Neural crest cell (in vitro differentiated cells): Measurements from ENCODE around the gene SRSF11. TPM values are rescaled to one million over a fixed set of nuclear protein-coding genes. Genes with fewer than 3 reads are reported as not detected.
A peak's percentile ranks its signal among the peaks of the same experiment; 100 is the strongest.

Source experiments
- DNase-seq: peaks from one replicate; pipeline ENCODE4 v3.0.0; 2021; ENCODE audit warnings: low read depth, mixed read lengths, low spot score
- H3K27ac Mint-ChIP-seq: one replicate; pipeline ENCODE4 v1.8.0; 2021; ENCODE audit warnings: mild to moderate bottlenecking, mixed read lengths; ENCODE audit not compliant: unreplicated experiment
- H3K27me3 Mint-ChIP-seq: 2 replicates; pipeline ENCODE4 v1.8.0; 2021; ENCODE audit warnings: low read depth, mild to moderate bottlenecking, mixed read lengths
- H3K36me3 Mint-ChIP-seq: 2 replicates; pipeline ENCODE4 v1.8.0; 2021; ENCODE audit warnings: low read depth, mild to moderate bottlenecking, mixed read lengths
- H3K4me1 Mint-ChIP-seq: 2 replicates; pipeline ENCODE4 v1.8.0; 2021; ENCODE audit warnings: mixed read lengths
- H3K4me3 Mint-ChIP-seq: one replicate; pipeline ENCODE4 v1.8.0; 2021; ENCODE audit warnings: mild to moderate bottlenecking, mixed read lengths
- H3K9me3 Mint-ChIP-seq: 2 replicates; pipeline ENCODE4 v1.8.0; 2021; ENCODE audit warnings: mixed read lengths
- total RNA-seq: library from RNA; stranded (reverse); gene quantifications from 2 replicates; pipeline ENCODE4 v1.2.1, GENCODE V29; 2021
- TF ChIP-seq, protein P1 (sequence below): fragments of 200-600 bp; sonication (generic); conservative IDR thresholded peaks from 2 replicates; pipeline ENCODE4 v1.5.0; 2021; ENCODE audit warnings: antibody characterized with exemption, mild to moderate bottlenecking

The SRSF11 gene
- total RNA-seq, 1 donor from 2014 or later: 244 TPM

DNA sequence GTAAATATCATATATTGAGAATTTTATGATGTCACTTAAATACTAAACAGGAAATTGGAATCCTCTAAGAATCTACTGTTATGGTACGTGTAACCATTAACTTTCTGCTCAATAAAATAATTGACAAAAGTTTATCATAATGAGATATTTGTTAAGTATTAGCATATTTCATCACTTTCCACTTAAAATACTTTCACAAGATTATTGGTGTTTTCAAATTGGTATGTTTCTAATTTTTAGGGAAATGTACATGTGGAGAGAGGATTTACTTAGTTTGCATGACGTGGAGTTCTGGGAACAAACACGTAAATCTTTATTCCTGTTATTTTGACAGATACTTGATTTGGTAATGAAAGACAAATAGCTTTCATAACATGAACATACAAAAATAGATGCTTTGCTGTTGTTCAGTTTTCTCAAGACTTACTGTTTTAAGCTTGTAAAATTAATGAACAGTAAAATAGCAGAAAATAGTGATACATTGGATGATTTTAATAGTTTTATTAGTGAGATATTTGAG, 1.6 kb downstream of the SRSF11 start:
- Mint-ChIP-seq H3K27me3 (no peaks in the 10 kb centered on the region), H3K9me3 (no peaks in the 10 kb centered on the region), H3K27ac (no peak overlapping the region), H3K4me1 (peaks cover 34% of the 10 kb centered on the region), H3K4me3 (peak overlapping the region; percentile 87), H3K36me3 (peaks cover 4% of the 10 kb centered on the region)
- TF ChIP-seq, protein P1, sequence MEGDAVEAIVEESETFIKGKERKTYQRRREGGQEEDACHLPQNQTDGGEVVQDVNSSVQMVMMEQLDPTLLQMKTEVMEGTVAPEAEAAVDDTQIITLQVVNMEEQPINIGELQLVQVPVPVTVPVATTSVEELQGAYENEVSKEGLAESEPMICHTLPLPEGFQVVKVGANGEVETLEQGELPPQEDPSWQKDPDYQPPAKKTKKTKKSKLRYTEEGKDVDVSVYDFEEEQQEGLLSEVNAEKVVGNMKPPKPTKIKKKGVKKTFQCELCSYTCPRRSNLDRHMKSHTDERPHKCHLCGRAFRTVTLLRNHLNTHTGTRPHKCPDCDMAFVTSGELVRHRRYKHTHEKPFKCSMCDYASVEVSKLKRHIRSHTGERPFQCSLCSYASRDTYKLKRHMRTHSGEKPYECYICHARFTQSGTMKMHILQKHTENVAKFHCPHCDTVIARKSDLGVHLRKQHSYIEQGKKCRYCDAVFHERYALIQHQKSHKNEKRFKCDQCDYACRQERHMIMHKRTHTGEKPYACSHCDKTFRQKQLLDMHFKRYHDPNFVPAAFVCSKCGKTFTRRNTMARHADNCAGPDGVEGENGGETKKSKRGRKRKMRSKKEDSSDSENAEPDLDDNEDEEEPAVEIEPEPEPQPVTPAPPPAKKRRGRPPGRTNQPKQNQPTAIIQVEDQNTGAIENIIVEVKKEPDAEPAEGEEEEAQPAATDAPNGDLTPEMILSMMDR: no peak
- DNase-seq: no peak

DNA sequence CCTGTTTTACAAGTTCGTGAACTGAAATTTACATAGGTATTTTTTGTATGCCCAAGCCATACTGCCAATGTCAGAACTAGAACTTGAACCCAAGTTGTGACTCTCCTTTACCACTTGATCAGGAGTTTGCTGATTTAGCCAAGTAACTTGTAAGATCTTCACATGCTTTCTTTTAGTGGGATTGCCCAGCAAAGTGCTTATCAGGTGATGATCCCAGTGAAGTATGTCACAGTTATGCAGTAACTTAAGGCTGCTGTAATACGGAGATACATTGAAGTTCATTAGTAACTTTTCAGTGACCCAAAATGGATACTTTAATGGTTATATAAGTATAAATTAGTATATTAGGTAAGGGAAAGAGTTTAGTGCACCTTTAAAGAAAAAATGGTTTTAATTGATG, 3.8 kb downstream of the SRSF11 start:
- Mint-ChIP-seq H3K9me3 (no peaks in the 10 kb centered on the region), H3K4me3 (peak overlapping the region; percentile 15), H3K4me1 (peaks cover 33% of the 10 kb centered on the region), H3K27me3 (no peaks in the 10 kb centered on the region), H3K27ac (no peak overlapping the region), H3K36me3 (peaks cover 4% of the 10 kb centered on the region)
- TF ChIP-seq, protein P1: no peak
- no peak for DNase-seq

DNA sequence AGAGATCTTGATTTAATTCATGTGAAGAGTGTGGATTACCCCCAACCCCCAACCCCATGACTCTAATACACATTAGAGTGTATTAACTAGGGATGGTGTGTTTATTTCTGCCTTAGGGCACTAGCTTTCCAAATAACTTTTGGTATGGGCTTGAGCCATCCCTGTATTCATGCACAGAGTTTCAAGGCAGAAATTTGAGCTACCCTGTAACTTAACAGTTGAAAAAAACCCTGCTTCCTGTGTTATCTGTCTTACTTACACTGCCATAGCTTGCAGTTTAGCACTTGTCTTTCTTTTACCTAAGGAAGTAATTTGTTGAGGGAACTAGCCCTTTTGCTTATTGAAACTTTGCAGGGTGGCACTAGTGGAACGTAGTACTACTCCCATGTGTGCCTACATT, 6.3 kb downstream of the SRSF11 start:
- Mint-ChIP-seq H3K36me3 (peaks cover 8% of the 10 kb centered on the region), H3K4me1 (peaks cover 24% of the 10 kb centered on the region), H3K27ac (no peak overlapping the region), H3K27me3 (no peaks in the 10 kb centered on the region), H3K4me3 (no peak overlapping the region), H3K9me3 (no peaks in the 10 kb centered on the region)
- DNase-seq: no peak
- TF ChIP-seq, protein P1: no peak

DNA sequence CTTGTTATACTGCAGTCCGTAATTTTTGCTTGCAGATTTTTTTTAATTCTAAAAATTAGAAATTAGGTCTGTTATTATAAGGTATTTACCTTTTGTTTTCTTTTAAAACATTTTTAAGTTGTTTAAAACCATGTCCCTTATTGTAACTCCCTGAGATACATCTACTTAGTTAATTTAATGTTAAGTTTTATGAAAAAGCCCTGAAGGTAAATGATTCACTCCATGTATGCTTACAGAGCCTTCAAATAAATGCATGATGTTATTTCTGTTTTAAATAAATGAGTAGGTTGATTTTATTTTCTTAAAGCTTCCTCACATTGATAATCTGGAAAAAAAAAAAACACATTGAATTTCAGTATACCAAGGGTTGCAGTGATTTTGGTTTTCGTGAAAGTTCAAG, 7.5 kb downstream of the SRSF11 start:
- Mint-ChIP-seq H3K9me3 (no peaks in the 10 kb centered on the region), H3K4me1 (peaks cover 12% of the 10 kb centered on the region), H3K4me3 (no peak overlapping the region), H3K36me3 (peaks cover 8% of the 10 kb centered on the region), H3K27me3 (no peaks in the 10 kb centered on the region), H3K27ac (no peak overlapping the region)
- DNase-seq: no peak
- TF ChIP-seq, protein P1: no peak

DNA sequence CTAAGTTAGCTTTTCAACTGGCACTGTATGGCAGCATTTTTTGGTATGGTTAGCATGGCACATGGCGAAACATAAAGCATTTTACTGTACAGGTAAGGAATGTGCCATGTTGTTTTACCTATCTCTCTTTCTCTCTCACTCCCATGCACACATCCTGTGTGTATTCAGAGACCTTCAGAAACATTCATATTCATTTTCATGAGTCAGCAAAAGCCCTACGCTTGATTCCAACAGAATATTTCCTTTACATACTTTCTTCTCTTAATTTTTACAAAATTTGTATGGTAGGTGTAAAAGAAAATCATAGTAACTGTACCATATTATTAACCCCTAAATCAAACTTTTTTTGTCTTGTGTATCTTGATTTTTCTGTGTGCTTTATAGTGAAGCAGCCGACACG, 10.3 kb downstream of the SRSF11 start:
- H3K27ac Mint-ChIP-seq: no peak overlapping the region
- H3K9me3 Mint-ChIP-seq: no peaks in the 10 kb centered on the region
- no peak overlapping the region for H3K4me3 Mint-ChIP-seq
- no peak for DNase-seq
- TF ChIP-seq, protein P1: no peak
- no peaks in the 10 kb centered on the region for H3K4me1 Mint-ChIP-seq
- peaks cover 11% of the 10 kb centered on the region for H3K36me3 Mint-ChIP-seq
- no peaks in the 10 kb centered on the region for H3K27me3 Mint-ChIP-seq

DNA sequence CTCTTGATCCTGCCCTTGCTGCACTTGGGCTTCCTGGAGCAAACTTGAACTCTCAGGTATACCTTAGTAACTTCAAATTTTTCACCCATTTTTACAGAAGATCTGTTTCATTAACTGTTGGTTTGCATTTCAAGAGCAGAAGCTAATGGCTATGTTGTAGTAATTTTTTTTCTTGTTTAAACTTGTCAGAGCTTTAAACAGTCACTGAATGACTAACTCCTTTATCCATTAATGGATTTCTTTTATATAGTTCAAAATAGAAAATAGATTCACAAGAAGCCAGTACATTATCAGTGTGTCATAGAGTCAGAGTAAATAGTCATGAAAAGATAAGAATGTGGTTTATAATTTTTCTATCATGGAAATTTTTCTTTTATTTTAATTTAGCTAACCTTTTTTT, 13.6 kb downstream of the SRSF11 start:
- Mint-ChIP-seq H3K27ac (no peak overlapping the region), H3K36me3 (peaks cover 13% of the 10 kb centered on the region), H3K4me1 (no peaks in the 10 kb centered on the region), H3K4me3 (no peak overlapping the region), H3K9me3 (no peaks in the 10 kb centered on the region), H3K27me3 (no peaks in the 10 kb centered on the region)
- no peak for DNase-seq
- TF ChIP-seq, protein P1: no peak
